Activated CD4-positive, alpha-beta T cell treated with anti-CD3 and anti-CD28 coated beads, Interleukin-2, amount 50 U/mL, for 1 hour (primary cell): ENCODE results near the gene CHADL.
"Not testable (repeated sequence)": the region's sequence is repeated elsewhere in the genome, so short reads cannot be mapped to it uniquely, and the experiment has no call there.

Experiments used
- DNase-seq: peaks from one replicate; pipeline ENCODE4 v3.0.0-alpha.2; 2020

The CHADL gene

GRCh38 chr22:41226723-41227655, 13.7 kb downstream of the CHADL start:
- no peak for DNase-seq

- no peak for DNase-seq
Observed at GRCh38 chr22:41223535-41223934, 17.2 kb downstream of the CHADL start.

- DNase-seq: no peak
Observed at GRCh38 chr22:41222846-41223507, 17.8 kb downstream of the CHADL start.

- DNase-seq: peak; percentile 23
Observed at GRCh38 chr22:41217553-41218157, 23.1 kb downstream of the CHADL start.

GRCh38 chr22:41216984-41217383, 23.7 kb downstream of the CHADL start:
- DNase-seq: no peak

- DNase-seq: no peak
Observed at GRCh38 chr22:41215926-41216325, 24.8 kb downstream of the CHADL start.

GRCh38 chr22:41215409-41215808, 25.3 kb downstream of the CHADL start:
- DNase-seq: no peak

GRCh38 chr22:41206719-41207118, 34.0 kb downstream of the CHADL start:
- DNase-seq: no peak

- DNase-seq: peak; percentile 99
Observed at GRCh38 chr22:41204992-41205900, 35.5 kb downstream of the CHADL start, which contains the start of gene L3MBTL2. TSS of gene L3MBTL2 (plus strand) at chr22:41205312. CDS start at chr22:41205363, 51 bp downstream.

- DNase-seq: no peak
Observed at GRCh38 chr22:41204066-41204465, 36.7 kb downstream of the CHADL start.

GRCh38 chr22:41203118-41203517, 37.6 kb downstream of the CHADL start:
- no peak for DNase-seq

- DNase-seq: no peak
Observed at GRCh38 chr22:41201141-41201540, 39.6 kb downstream of the CHADL start.

- peak; percentile 52 for DNase-seq
Observed at GRCh38 chr22:41198027-41198580, 42.6 kb downstream of the CHADL start.

GRCh38 chr22:41197038-41197972, 43.4 kb downstream of the CHADL start:
- peak; percentile 77 for DNase-seq

GRCh38 chr22:41193829-41194228, 46.9 kb downstream of the CHADL start:
- no peak for DNase-seq

- no peak for DNase-seq
Observed at GRCh38 chr22:41191467-41191866, 49.3 kb downstream of the CHADL start.

- DNase-seq: no peak
Observed at GRCh38 chr22:41184679-41185078, 56.1 kb downstream of the CHADL start.

GRCh38 chr22:41181349-41182241, 59.1 kb downstream of the CHADL start:
- no peak for DNase-seq

- DNase-seq: no peak
Observed at GRCh38 chr22:41180926-41181325, 59.8 kb downstream of the CHADL start.

GRCh38 chr22:41180362-41180761, 60.4 kb downstream of the CHADL start:
- not testable (repeated sequence) for DNase-seq
